Activated CD8-positive, alpha-beta memory T cell treated with anti-CD3 and anti-CD28 coated beads, Interleukin-2, amount 50 U/mL, for 1 hour (primary cell): ENCODE results near the gene SSH2.
"Not testable (repeated sequence)": the region's sequence is repeated elsewhere in the genome, so short reads cannot be mapped to it uniquely, and the experiment has no call there.

Source experiments
- DNase-seq: peaks from one replicate; pipeline ENCODE4 v3.0.0-alpha.2; 2020; ENCODE audit errors: extremely low read depth

Gene SSH2

GRCh38 chr17:29929533-29930408 lies at the start of gene SSH2:
Gene SSH2 (minus strand): TSS chr17:29930228. CDS start chr17:29930000, 228 bp downstream.
- peak; percentile 66 for DNase-seq

GRCh38 chr17:29977836-29978235 lies 47.8 kb upstream of the SSH2 start:
- no peak for DNase-seq

GRCh38 chr17:29973005-29973404 lies 43.0 kb upstream of the SSH2 start:
- DNase-seq: no peak

GRCh38 chr17:29972277-29972676 lies 42.2 kb upstream of the SSH2 start:
- DNase-seq: no peak

GRCh38 chr17:29968271-29968670 lies 38.2 kb upstream of the SSH2 start:
- no peak for DNase-seq

GRCh38 chr17:29962656-29963055 lies 32.6 kb upstream of the SSH2 start:
- no peak for DNase-seq

- no peak for DNase-seq
Measured at GRCh38 chr17:29959658-29960337, 29.8 kb upstream of the SSH2 start.

GRCh38 chr17:29958947-29959657 lies 29.1 kb upstream of the SSH2 start:
- no peak for DNase-seq

- DNase-seq: not testable (repeated sequence)
Measured at GRCh38 chr17:29957488-29957887, 27.5 kb upstream of the SSH2 start.

- no peak for DNase-seq
Measured at GRCh38 chr17:29956225-29956624, 26.2 kb upstream of the SSH2 start.

- DNase-seq: no peak
Measured at GRCh38 chr17:29954405-29954804, 24.4 kb upstream of the SSH2 start.

- no peak for DNase-seq
Measured at GRCh38 chr17:29949696-29950095, 19.7 kb upstream of the SSH2 start.

- no peak for DNase-seq
Measured at GRCh38 chr17:29948448-29949215, 18.6 kb upstream of the SSH2 start.

GRCh38 chr17:29945281-29945680 lies 15.3 kb upstream of the SSH2 start:
- DNase-seq: no peak

- no peak for DNase-seq
Measured at GRCh38 chr17:29941334-29941733, 11.3 kb upstream of the SSH2 start, which contains the start of gene EFCAB5. Gene EFCAB5 (plus strand): TSS chr17:29941634. CDS start chr17:29941797, 163 bp downstream.

- DNase-seq: no peak
Measured at GRCh38 chr17:29936724-29937123, 6.7 kb upstream of the SSH2 start.

- DNase-seq: not testable (repeated sequence)
Measured at GRCh38 chr17:29935909-29936308, 5.9 kb upstream of the SSH2 start.

- no peak for DNase-seq
Measured at GRCh38 chr17:29933379-29933778, 3.4 kb upstream of the SSH2 start.

GRCh38 chr17:29931231-29931932 lies 1.4 kb upstream of the SSH2 start:
- DNase-seq: peak; percentile 58

GRCh38 chr17:29930409-29931010 lies 482 bp upstream of the SSH2 start:
- DNase-seq: no peak
